Measurements from ENCODE around the gene USP10.

- TF ChIP-seq EP300 (IDR thresholded peaks at IDR 0.05) = no peak
- no peak for TF ChIP-seq JUN (IDR thresholded peaks at IDR 0.05)
- TF ChIP-seq HOXB5 (CRISPR knock-in tag; IDR thresholded peaks at IDR 0.05) = no peak
- TF ChIP-seq CTCF (IDR thresholded peaks at IDR 0.05) = no peak
- no peak for TF ChIP-seq HOXB13 (CRISPR knock-in tag; IDR thresholded peaks at IDR 0.05; ENCODE audit: low read depth)
- TF ChIP-seq BHLHE40 (IDR thresholded peaks at IDR 0.05; ENCODE audit: low read depth, low read length) = no peak
- no peak for TF ChIP-seq MAFK (IDR thresholded peaks at IDR 0.05; ENCODE audit: partially characterized antibody)
- TF ChIP-seq POLR2A (IDR thresholded peaks at IDR 0.05; ENCODE audit: low read length) = no peak
- no peak for TF ChIP-seq CBX2 (IDR thresholded peaks at IDR 0.05; ENCODE audit: borderline replicate concordance, low read depth)
- TF ChIP-seq MAX (IDR thresholded peaks at IDR 0.05) = no peak
- TF ChIP-seq GATA3 (IDR thresholded peaks at IDR 0.05; ENCODE audit: borderline replicate concordance) = no peak
- TF ChIP-seq TP53 (CRISPR knock-in tag; IDR thresholded peaks at IDR 0.05) = no peak
Measured at GRCh38 chr16:84818133-84818532, 118.3 kb downstream of the USP10 start.

All from A549 (cell line).